Epithelial cell of proximal tubule (primary cell): ENCODE data around the gene FAM177A1. TPM values are rescaled to one million over a fixed set of nuclear protein-coding genes. Genes with fewer than 3 reads are reported as not detected.
A peak's percentile ranks its signal among the peaks of the same experiment; 100 is the strongest.
"Not testable (repeated sequence)": the region's sequence is repeated elsewhere in the genome, so short reads cannot be mapped to it uniquely, and the experiment has no call there.

Experiments used
- DNase-seq: peaks from one replicate; pipeline ENCODE4 v3.0.0-alpha.2; 2011; ENCODE audit warnings: low read depth
- H3K4me3 ChIP-seq: 2 replicates; pipeline ENCODE4 v1.5.1; 2011; ENCODE audit warnings: low read depth, mild to moderate bottlenecking, low read length
- CTCF ChIP-seq: conservative IDR thresholded peaks from 2 replicates; pipeline ENCODE4 v1.5.1; 2012; ENCODE audit warnings: low read depth, mild to moderate bottlenecking, low read length
- total RNA-seq: library from RNA; depleted of rRNA; stranded (reverse); fragments of >200 nt; gene quantifications from 2 replicates; pipeline ENCODE4 v1.2.3, GENCODE V29; 2015

Gene FAM177A1
- total RNA-seq, 1 donor from 2014 or later = 35.9 TPM

DNA sequence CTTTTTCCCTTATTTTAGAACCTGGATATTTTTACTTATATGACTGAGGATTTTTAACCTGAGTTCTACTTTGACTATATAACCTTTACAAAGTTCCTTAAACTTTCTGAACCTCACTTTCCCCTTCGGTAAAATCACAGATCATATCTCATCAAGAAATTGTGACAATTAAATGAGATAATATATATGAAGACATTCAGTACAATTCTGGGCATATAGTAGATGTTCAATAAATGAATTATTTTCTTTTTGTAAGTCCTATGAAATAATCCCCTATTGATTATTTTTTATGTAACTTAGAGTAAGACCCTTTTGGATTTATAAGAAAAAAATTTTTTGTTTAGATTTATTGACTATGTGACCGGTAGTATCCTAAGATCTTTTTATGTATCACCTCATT, 17.6 kb upstream of the FAM177A1 start:
- H3K4me3 ChIP-seq = no peak overlapping the region
- no peak for TF ChIP-seq CTCF
- DNase-seq = no peak

GRCh38 chr14:35032562-35032961, 13.5 kb upstream of the FAM177A1 start:
- no peak for TF ChIP-seq CTCF
- no peak for DNase-seq
- H3K4me3 ChIP-seq = no peak overlapping the region

- TF ChIP-seq CTCF = no peak
- DNase-seq = no peak
- no peak overlapping the region for H3K4me3 ChIP-seq
These were observed 11.6 kb upstream of the FAM177A1 start for GRCh38 chr14:35034440-35034833.

GRCh38 chr14:35034944-35035554, 11.0 kb upstream of the FAM177A1 start:
- DNase-seq, H3K4me3 ChIP-seq: not testable (repeated sequence)

DNA sequence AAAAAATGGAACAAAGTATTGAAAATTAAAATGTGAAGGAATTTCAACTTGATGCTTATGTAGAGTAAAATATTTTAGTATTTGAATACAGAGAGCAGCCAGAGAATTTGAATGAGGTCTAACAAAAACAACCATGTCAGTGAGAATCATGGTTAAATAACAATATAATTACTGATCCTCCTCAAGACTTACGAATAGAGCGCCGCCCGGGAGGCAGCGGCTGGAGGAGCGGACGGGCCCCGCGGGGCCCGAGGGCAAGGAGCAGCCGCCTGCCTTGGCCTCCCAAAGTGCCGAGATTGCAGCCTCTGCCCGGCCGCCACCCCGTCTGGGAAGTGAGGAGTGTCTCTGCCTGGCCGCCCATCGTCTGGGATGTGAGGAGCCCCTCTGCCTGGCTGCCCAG, 7.8 kb upstream of the FAM177A1 start:
- H3K4me3 ChIP-seq, DNase-seq: not testable (repeated sequence)

GRCh38 chr14:35042632-35043031, 3.4 kb upstream of the FAM177A1 start:
- no peak for TF ChIP-seq CTCF
- H3K4me3 ChIP-seq = no peak overlapping the region
- no peak for DNase-seq

- no peak overlapping the region for H3K4me3 ChIP-seq
- no peak for DNase-seq
- no peak for TF ChIP-seq CTCF
These were observed 3.0 kb upstream of the FAM177A1 start for GRCh38 chr14:35043046-35043445.

DNA sequence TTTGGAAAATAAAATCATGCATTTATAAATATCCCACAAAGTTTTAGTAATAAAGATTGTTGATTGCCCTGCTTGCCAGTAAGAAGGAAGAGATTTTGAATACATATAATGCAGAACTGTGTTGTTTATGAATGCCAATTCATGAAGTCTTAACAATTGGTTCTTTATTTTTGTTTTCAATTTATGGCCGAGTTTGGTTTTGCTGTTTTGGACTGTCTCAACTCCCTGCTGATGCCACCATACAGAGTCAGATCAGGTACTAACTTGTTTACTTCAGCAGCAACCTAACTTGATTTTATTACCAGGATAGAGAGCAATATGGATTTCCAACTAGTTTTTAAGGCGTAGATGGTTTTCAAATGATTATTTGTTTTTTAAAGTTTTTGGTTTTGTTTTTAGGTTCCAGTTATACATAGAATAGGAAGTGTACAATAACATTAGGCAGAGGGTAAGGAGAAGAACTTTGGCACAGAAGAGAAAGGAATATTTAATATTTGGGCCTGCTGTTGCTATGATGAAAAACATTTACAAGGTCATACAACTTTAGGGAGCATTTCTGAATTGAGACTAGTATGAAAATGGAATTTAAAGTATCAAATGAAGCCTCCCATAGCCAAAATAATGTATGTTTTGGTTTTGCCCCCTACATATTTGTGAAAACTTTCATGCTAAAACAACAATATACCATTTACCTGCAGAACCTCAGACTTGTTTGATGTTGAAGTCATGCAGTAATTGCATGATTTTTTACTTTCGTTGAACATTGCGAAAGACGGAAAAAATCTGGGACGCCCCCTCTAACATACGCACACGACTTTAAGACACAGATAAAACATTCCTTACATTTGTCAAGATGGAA, 904 bp upstream of the FAM177A1 start:
- H3K4me3 ChIP-seq = peak overlapping the region; percentile 99
- DNase-seq = no peak
- no peak for TF ChIP-seq CTCF
